AG10803 (cell line): ENCODE results near the gene ABCA12.

Experiments used
- DNase-seq: peaks from one replicate; pipeline ENCODE4 v3.0.0; 2010; ENCODE audit warnings: low read depth
- H3K4me3 ChIP-seq: 2 replicates; pipeline ENCODE4 v1.5.1; 2011; ENCODE audit warnings: mild to moderate bottlenecking, low read length, control low read depth
- CTCF ChIP-seq: conservative IDR thresholded peaks from 2 replicates; pipeline ENCODE4 v1.5.1; 2011; ENCODE audit warnings: mild to moderate bottlenecking, low read length, control low read depth, inconsistent platforms

Gene ABCA12

GRCh38 chr2:215068399-215068798 lies 70.0 kb downstream of the ABCA12 start:
- no peak for DNase-seq
- no peak for TF ChIP-seq CTCF
- no peak overlapping the region for H3K4me3 ChIP-seq

DNA sequence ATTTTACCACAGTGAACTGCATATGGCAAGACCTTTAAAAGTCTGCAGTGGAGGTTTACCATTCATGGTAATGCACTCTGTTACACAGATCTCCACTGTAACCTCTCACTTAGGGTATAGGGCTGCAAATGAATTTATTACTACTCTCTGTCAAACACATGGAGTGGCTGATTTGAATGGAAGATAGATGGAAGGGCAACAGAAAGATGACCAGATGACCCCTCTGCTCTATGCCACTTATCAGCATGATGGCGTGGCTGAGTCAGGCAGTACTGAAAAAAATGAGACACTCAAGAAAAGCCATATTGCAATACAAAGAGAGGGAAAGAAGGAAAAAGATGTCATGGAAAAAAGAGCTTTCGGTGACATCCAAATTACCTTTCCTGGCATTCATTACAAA lies 72.3 kb downstream of the ABCA12 start:
- TF ChIP-seq CTCF, result no peak
- DNase-seq, result no peak
- no peak overlapping the region for H3K4me3 ChIP-seq

DNA sequence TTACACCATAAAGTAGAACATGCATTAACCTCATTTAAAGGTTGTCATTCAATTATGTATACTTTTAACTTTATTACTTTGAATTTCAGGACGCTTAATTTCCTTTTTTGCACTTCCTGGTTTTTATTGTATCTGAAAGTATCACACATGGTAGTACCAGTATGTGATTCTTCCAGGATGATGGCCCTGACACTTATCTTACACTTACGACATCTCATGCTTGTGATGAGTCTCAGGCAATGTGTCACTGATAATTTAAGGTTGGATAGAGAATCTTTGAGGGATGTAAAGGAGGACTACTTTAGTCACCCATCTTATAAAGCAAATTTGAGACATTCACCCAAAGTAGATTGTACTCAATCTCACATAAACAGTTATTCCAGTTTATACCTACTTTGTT lies 74.9 kb downstream of the ABCA12 start:
- DNase-seq, result no peak

DNA sequence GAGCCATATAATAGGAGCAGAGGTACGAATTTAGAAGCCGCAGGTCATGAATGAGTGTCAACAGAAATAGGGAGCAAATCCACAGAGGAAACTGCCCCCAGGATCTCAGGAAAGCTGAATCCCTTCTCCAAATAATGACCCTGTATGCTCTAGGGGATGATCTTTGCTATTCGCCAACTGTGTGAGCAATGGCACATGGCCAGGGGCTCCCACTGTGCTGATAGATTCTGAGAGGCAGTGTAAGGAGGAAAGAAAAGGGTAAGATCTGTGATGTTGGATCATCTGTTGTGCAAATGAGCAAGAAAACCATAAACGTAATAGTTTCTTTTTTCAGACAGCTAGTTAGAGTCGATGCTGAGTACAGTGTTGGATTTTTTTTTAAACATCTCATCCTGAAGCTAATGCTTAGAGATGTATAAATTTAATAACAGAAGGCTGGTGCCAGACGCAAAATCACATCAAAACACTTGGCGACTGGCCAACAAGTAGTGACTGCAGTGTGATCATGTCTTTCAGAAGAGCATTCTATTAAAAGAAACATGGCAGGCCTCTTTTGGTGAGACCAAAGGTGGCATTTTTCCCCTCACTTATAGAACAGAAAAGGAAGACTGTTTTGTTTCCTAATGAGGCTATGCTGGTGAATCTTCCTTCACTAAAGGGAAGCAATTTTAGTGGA lies 77.4 kb downstream of the ABCA12 start:
- no peak for TF ChIP-seq CTCF
- DNase-seq, result no peak

More for the DNA sequence above, 74.9 kb downstream of the ABCA12 start:
- TF ChIP-seq CTCF, result no peak
- H3K4me3 ChIP-seq, result no peak overlapping the region

GRCh38 chr2:215059724-215060123 lies 78.7 kb downstream of the ABCA12 start:
- no peak for TF ChIP-seq CTCF
- no peak for DNase-seq
- H3K4me3 ChIP-seq, result no peak overlapping the region

More for the DNA sequence above, 77.4 kb downstream of the ABCA12 start:
- no peak overlapping the region for H3K4me3 ChIP-seq

- DNase-seq, result no peak
- TF ChIP-seq CTCF, result no peak
- no peak overlapping the region for H3K4me3 ChIP-seq
Measured at GRCh38 chr2:215055891-215056290, 82.5 kb downstream of the ABCA12 start.

DNA sequence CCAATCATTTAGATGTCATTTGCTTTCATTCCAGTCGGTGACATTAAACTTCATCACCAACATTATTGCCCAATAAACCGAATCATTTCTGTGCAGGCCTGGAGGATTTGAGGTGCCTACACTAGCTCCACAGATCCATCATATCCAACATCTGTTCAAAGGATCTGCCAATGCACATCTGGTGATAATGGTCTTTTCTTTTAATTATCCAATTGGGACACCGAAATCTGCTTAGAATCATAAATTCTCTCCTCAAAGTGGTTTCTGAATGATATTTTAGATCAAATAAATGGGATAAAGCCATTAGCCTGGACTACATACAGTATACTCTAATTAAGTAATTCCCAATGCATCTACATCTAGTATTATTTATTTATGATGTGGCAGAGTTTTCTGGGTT lies 85.6 kb downstream of the ABCA12 start:
- no peak for DNase-seq
- H3K4me3 ChIP-seq, result no peak overlapping the region
- no peak for TF ChIP-seq CTCF
